GM12878 (cell line): ENCODE measurements around the gene AP1G2.

Experiments
- CBX5 ChIP-seq: sonication (generic); IDR thresholded peaks from 2 replicates; pipeline ENCODE4 v1.6.1; 2016; ENCODE audit warnings: low read depth, moderate library complexity, mild to moderate bottlenecking, inconsistent platforms
- EZH2 ChIP-seq: IDR thresholded peaks from 2 replicates; pipeline ENCODE4 v1.6.1; 2012; ENCODE audit warnings: low read depth, mild to moderate bottlenecking, control low read depth, inconsistent platforms, low read length, borderline replicate concordance; ENCODE audit not compliant: control insufficient read depth
- MXI1 ChIP-seq: fragments of 150-350 bp; IDR thresholded peaks from 2 replicates; pipeline ENCODE4 v1.6.1; 2011; ENCODE audit warnings: low read depth, mild to moderate bottlenecking, inconsistent platforms, low read length, improper control_type of control experiment
- POLR2A ChIP-seq: IDR thresholded peaks from 2 replicates; pipeline ENCODE4 v1.6.1; 2011; ENCODE audit warnings: low read depth, mild to moderate bottlenecking, low read length
- SMARCA5 ChIP-seq: fragments of 450-650 bp; IDR thresholded peaks from 2 replicates; pipeline ENCODE4 v1.6.1; 2017; ENCODE audit warnings: mild to moderate bottlenecking
- SUPT20H ChIP-seq: IDR thresholded peaks from 2 replicates; pipeline ENCODE4 v1.6.1; 2011; ENCODE audit warnings: low read depth, mild to moderate bottlenecking, low read length, moderate library complexity, borderline replicate concordance; ENCODE audit not compliant: control insufficient read depth
- ZSCAN29 ChIP-seq: fragments of 450-650 bp; IDR thresholded peaks from 2 replicates; pipeline ENCODE4 v1.6.1; 2017; ENCODE audit warnings: mild to moderate bottlenecking, moderate library complexity
- TF ChIP-seq, protein P1 (sequence below): fragments of 450-650 bp; IDR thresholded peaks from 2 replicates; pipeline ENCODE4 v1.6.1; 2016; ENCODE audit warnings: mild to moderate bottlenecking
- TF ChIP-seq, protein P2 (sequence below): fragments of 450-650 bp; IDR thresholded peaks from 2 replicates; pipeline ENCODE4 v1.6.1; 2017; ENCODE audit warnings: mild to moderate bottlenecking
- TF ChIP-seq, protein P3 (sequence below): IDR thresholded peaks from 2 replicates; pipeline ENCODE4 v1.6.1; 2011; ENCODE audit warnings: low read depth, mild to moderate bottlenecking, low read length, moderate library complexity, borderline replicate concordance; ENCODE audit errors: extremely low read depth
- TF ChIP-seq, protein P4 (sequence below): IDR thresholded peaks from 2 replicates; pipeline ENCODE4 v1.6.1; 2012; ENCODE audit warnings: low read depth, low read length, improper control_type of control experiment
- TF ChIP-seq, protein P5 (sequence below), 3 experiments: IDR thresholded peaks in 2 of 3; conservative IDR thresholded peaks in 1 of 3; 2 replicates each; pipeline ENCODE4 v1.5.1; 2011; ENCODE audit warnings: low read depth in 3 of 3, low read length in 3 of 3, mild to moderate bottlenecking in 3 of 3, control low read depth in 2 of 3, moderate library complexity in 2 of 3, inconsistent platforms in 1 of 3, mixed read lengths in 1 of 3; ENCODE audit not compliant: control insufficient read depth in 2 of 3, insufficient read depth in 1 of 3; ENCODE audit errors: extremely low read depth in 1 of 3

DNA sequence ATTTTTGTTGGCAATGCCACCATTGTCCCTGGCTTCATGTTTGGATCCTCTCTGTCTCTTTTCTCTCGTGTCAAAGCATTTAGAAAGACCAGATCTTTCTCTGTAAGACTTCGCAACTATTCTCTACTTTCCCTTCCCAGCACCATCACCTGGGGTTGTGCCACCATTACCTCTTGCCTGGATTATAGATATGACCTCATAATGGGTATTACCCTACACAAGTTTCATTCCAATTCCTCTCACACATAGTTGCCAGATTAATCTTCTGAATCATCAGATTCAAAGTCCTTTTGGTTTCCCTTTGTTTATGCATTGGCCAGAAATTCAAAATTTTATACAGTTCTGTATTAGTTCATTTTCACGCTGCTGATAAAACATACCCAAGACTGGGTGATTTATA, 41.4 kb upstream of the AP1G2 start:
- TF ChIP-seq SMARCA5 (no peak), CBX5 (no peak), POLR2A (no peak), MXI1 (no peak), EZH2 (no peak), SUPT20H (no peak), ZSCAN29 (no peak)
- TF ChIP-seq, protein P1, sequence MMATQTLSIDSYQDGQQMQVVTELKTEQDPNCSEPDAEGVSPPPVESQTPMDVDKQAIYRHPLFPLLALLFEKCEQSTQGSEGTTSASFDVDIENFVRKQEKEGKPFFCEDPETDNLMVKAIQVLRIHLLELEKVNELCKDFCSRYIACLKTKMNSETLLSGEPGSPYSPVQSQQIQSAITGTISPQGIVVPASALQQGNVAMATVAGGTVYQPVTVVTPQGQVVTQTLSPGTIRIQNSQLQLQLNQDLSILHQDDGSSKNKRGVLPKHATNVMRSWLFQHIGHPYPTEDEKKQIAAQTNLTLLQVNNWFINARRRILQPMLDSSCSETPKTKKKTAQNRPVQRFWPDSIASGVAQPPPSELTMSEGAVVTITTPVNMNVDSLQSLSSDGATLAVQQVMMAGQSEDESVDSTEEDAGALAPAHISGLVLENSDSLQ = no peak
- TF ChIP-seq, protein P2, sequence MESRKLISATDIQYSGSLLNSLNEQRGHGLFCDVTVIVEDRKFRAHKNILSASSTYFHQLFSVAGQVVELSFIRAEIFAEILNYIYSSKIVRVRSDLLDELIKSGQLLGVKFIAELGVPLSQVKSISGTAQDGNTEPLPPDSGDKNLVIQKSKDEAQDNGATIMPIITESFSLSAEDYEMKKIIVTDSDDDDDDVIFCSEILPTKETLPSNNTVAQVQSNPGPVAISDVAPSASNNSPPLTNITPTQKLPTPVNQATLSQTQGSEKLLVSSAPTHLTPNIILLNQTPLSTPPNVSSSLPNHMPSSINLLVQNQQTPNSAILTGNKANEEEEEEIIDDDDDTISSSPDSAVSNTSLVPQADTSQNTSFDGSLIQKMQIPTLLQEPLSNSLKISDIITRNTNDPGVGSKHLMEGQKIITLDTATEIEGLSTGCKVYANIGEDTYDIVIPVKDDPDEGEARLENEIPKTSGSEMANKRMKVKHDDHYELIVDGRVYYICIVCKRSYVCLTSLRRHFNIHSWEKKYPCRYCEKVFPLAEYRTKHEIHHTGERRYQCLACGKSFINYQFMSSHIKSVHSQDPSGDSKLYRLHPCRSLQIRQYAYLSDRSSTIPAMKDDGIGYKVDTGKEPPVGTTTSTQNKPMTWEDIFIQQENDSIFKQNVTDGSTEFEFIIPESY = no peak
- TF ChIP-seq, protein P3, sequence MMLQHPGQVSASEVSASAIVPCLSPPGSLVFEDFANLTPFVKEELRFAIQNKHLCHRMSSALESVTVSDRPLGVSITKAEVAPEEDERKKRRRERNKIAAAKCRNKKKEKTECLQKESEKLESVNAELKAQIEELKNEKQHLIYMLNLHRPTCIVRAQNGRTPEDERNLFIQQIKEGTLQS = no peak
- TF ChIP-seq, protein P4, sequence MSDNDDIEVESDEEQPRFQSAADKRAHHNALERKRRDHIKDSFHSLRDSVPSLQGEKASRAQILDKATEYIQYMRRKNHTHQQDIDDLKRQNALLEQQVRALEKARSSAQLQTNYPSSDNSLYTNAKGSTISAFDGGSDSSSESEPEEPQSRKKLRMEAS = no peak
- TF ChIP-seq, protein P5, sequence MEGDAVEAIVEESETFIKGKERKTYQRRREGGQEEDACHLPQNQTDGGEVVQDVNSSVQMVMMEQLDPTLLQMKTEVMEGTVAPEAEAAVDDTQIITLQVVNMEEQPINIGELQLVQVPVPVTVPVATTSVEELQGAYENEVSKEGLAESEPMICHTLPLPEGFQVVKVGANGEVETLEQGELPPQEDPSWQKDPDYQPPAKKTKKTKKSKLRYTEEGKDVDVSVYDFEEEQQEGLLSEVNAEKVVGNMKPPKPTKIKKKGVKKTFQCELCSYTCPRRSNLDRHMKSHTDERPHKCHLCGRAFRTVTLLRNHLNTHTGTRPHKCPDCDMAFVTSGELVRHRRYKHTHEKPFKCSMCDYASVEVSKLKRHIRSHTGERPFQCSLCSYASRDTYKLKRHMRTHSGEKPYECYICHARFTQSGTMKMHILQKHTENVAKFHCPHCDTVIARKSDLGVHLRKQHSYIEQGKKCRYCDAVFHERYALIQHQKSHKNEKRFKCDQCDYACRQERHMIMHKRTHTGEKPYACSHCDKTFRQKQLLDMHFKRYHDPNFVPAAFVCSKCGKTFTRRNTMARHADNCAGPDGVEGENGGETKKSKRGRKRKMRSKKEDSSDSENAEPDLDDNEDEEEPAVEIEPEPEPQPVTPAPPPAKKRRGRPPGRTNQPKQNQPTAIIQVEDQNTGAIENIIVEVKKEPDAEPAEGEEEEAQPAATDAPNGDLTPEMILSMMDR (IDR thresholded peaks at IDR 0.05 in 2 of 3, conservative IDR thresholded peaks at IDR 0.05 in 1 of 3; ENCODE audit: control insufficient read depth in 2 of 3, extremely low read depth in 1 of 3, insufficient read depth in 1 of 3, low read depth in 3 of 3, low read length in 3 of 3) = no peak
